ENCODE measurements around the gene TCF20. TPM values are rescaled to one million over a fixed set of nuclear protein-coding genes. Genes with fewer than 3 reads are reported as not detected.

Gene TCF20
- polyA plus RNA-seq, 2 donors = 14.5 to 15.0 TPM

DNA sequence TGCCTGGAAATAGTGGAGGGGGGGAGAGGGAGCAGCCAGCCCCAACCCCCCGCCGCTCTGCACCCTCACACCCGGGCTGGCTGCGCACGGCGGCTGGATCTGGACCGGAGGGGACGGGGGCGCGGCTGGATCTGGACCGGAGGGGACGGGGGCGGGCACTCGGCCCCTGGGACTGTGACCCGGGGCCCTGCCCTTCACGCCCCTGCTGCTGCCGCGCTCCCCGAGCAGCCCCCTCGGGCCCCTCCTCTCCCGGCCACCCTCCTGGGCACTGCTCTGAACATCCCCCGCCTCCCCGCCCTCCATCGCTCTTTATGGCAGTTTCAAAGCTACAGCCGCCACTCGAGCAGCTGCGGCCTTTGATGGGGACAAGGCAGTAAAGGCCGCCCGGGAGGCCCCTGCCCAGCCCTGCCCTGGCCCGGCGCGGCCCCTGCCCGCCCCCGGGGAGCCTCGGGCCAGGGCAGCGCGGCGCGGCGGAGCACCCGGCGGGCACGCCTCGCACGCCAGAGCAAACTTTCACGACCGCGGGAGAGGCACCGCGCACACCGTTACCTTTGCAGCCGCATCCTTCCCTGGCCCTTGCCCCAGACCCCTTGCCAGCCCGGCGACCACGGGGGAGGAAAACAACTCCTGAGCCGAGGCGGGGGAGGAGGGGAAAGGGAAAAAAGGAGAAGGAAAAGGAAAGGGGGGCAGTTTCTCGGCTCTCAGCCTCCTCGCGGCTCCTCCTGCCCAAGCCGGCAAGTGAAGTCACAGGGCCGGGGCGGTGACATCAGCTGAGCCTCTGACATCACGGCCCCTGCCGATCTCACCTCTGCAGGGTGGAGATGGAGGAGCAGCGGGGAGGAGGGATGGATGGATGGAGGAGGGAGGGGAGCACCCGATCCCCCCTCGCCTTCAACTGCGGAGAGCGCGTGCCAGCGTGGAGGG, 13.1 kb upstream of the TCF20 start:
- H3K27me3 ChIP-seq (ENCODE audit: control insufficient read depth in 1 of 2, insufficient read depth in 2 of 2, low read length in 2 of 2) = peaks cover 0 to 4% of the 10 kb centered on the region in 2 donors
- WGBS, 2 donors = 4 to 6% methylated on average over 55 to 72 of the region's 72 CpGs
- no peak overlapping the region for H3K27ac ChIP-seq (ENCODE audit: low read depth in 2 of 2, low read length in 1 of 2)
- H3K9me3 ChIP-seq (ENCODE audit: control insufficient read depth in 2 of 2, insufficient read depth in 1 of 2, low read depth in 1 of 2, low read length in 1 of 2) = no peaks in the 10 kb centered on the region
- H3K4me3 ChIP-seq (ENCODE audit: low read depth in 1 of 2, low read length in 2 of 2) = peak overlapping the region; percentile 32 to 38
- peaks cover 5 to 17% of the 10 kb centered on the region in 2 donors for H3K4me1 ChIP-seq (ENCODE audit: control insufficient read depth in 2 of 2, insufficient read depth in 2 of 2, low read length in 1 of 2)
- no peaks in the 10 kb centered on the region for H3K36me3 ChIP-seq (ENCODE audit: control insufficient read depth in 2 of 2, insufficient read depth in 2 of 2, low read length in 1 of 2)

DNA sequence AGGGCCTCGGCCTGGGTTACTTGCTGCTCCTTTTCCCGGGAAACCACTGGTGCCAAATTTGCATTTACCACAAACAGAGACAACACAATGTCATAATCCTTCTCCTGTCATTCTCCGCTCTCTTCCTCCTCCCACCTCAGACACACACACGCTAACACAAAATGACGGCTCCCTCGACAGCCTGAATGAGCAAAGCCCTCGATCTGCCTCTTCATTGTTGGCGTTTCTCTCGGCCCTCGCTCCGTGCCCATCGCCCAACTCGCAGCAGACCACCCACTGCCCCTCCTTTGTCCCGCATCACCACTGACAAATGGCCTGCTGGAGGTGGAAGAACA, 12.5 kb upstream of the TCF20 start:
- Histone ChIP-seq H3K4me1 (ENCODE audit: control insufficient read depth in 2 of 2, insufficient read depth in 2 of 2, low read length in 1 of 2) (peaks cover 5 to 17% of the 10 kb centered on the region in 2 donors), H3K27me3 (ENCODE audit: control insufficient read depth in 1 of 2, insufficient read depth in 2 of 2, low read length in 2 of 2) (peaks cover 0 to 4% of the 10 kb centered on the region in 2 donors), H3K9me3 (ENCODE audit: control insufficient read depth in 2 of 2, insufficient read depth in 1 of 2, low read depth in 1 of 2, low read length in 1 of 2) (no peaks in the 10 kb centered on the region), H3K27ac (ENCODE audit: low read depth in 2 of 2, low read length in 1 of 2) (no peak overlapping the region), H3K36me3 (ENCODE audit: control insufficient read depth in 2 of 2, insufficient read depth in 2 of 2, low read length in 1 of 2) (no peaks in the 10 kb centered on the region), H3K4me3 (ENCODE audit: low read depth in 1 of 2, low read length in 2 of 2) (peak overlapping the region; percentile 16 to 38)
- 17 to 22% methylated on average over 14 of the region's 14 CpGs for WGBS, 2 donors

DNA sequence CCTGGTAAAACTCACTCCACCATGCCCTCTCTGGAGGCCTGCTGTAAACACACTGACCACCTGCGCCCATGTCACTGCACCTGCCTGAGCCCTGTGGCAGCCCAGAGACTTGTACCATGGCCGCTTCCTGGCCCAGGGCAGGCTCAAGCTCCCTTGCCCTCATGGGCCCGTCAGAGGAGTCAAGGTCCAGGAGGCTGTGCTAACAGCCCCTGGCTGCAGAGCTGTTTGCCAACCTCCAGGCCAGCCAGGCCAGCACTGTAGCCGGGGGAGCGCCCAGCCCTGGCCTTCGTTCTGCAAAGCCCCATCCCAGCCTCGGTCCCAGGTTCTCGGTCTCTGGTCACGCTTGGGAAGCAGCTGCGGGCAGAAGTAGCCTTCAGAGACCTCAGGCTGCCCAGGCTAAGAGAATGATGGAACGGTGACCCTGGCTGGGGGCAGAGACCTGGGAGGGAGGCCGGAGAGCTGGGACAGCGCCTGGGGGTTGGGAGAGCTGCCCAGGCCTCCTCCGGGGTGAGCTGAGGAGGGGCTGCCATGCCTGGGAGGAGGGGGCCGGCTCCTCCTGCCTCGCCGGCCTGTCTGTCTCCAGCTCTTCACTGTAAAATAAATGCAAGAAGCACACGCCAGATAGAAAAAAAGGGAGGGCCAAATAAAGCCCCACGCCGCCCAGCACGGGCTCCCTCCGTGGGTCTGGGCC, 11.9 kb upstream of the TCF20 start:
- Histone ChIP-seq H3K9me3 (ENCODE audit: control insufficient read depth in 2 of 2, insufficient read depth in 1 of 2, low read depth in 1 of 2, low read length in 1 of 2) (no peaks in the 10 kb centered on the region), H3K4me3 (ENCODE audit: low read depth in 1 of 2, low read length in 2 of 2) (no peak overlapping the region), H3K4me1 (ENCODE audit: control insufficient read depth in 2 of 2, insufficient read depth in 2 of 2, low read length in 1 of 2) (peaks cover 5 to 17% of the 10 kb centered on the region in 2 donors), H3K27me3 (ENCODE audit: control insufficient read depth in 1 of 2, insufficient read depth in 2 of 2, low read length in 2 of 2) (peaks cover 0 to 4% of the 10 kb centered on the region in 2 donors), H3K36me3 (ENCODE audit: control insufficient read depth in 2 of 2, insufficient read depth in 2 of 2, low read length in 1 of 2) (no peaks in the 10 kb centered on the region), H3K27ac (ENCODE audit: low read depth in 2 of 2, low read length in 1 of 2) (no peak overlapping the region)
- 51 to 62% methylated on average over 22 of the region's 22 CpGs for WGBS, 2 donors

DNA sequence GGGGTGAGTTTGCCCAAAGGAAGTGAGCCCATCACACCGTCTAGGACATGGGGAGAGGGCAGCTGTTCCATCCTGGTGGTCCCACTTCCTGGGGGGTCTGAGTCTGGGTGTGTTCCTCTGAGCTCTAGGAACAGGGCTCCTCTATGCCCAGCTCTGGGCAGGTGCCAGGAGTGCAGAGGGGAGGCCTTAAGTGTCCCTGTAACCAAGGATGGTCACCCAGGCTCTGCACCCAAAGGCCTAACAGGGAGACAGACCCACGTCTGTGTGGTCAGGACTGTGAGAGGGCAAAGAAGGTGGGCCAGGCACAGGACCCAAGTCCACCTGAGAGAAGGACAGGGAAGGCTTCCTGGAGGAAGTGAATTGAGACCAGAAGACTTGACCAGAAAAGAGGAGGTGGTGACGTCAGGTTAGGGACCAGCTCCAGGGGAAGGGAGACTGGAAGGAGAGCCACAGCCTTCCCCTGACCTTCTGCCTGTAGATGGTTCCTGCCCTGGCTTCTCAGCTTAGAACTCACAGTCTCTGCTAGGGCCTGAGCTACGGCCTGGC, 11.3 kb upstream of the TCF20 start:
- H3K4me1 ChIP-seq (ENCODE audit: control insufficient read depth in 2 of 2, insufficient read depth in 2 of 2, low read length in 1 of 2) = peaks cover 5 to 17% of the 10 kb centered on the region in 2 donors
- peaks cover 0 to 4% of the 10 kb centered on the region in 2 donors for H3K27me3 ChIP-seq (ENCODE audit: control insufficient read depth in 1 of 2, insufficient read depth in 2 of 2, low read length in 2 of 2)
- no peaks in the 10 kb centered on the region for H3K36me3 ChIP-seq (ENCODE audit: control insufficient read depth in 2 of 2, insufficient read depth in 2 of 2, low read length in 1 of 2)
- 79 to 87% methylated on average over 4 of the region's 4 CpGs for WGBS, 2 donors
- no peak overlapping the region for H3K27ac ChIP-seq (ENCODE audit: low read depth in 2 of 2, low read length in 1 of 2)
- no peaks in the 10 kb centered on the region for H3K9me3 ChIP-seq (ENCODE audit: control insufficient read depth in 2 of 2, insufficient read depth in 1 of 2, low read depth in 1 of 2, low read length in 1 of 2)
- H3K4me3 ChIP-seq (ENCODE audit: low read depth in 1 of 2, low read length in 2 of 2) = no peak overlapping the region

DNA sequence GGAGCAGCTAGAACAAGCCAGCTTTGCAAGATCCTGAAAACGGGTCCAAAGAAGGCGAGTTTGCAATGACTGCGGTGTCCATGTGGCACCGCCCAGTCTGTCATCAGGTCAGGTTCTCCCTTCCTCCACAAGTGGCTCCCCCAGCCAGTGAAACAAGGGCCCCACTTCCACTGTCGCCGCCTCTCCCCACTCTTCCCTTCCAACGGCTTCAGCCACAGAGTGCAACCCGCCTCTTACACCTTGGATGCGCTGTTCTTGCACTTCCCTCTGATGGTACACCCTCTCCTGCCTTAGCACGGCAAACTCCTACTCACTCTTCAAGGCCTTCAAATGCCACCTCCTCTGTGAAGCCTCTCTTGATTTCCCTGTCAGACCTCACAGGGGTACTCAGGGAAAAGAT, 10.8 kb upstream of the TCF20 start:
- no peak overlapping the region for H3K27ac ChIP-seq (ENCODE audit: low read depth in 2 of 2, low read length in 1 of 2)
- no peaks in the 10 kb centered on the region for H3K36me3 ChIP-seq (ENCODE audit: control insufficient read depth in 2 of 2, insufficient read depth in 2 of 2, low read length in 1 of 2)
- H3K27me3 ChIP-seq (ENCODE audit: control insufficient read depth in 1 of 2, insufficient read depth in 2 of 2, low read length in 2 of 2) = peaks cover 0 to 4% of the 10 kb centered on the region in 2 donors
- 82 to 94% methylated on average over 10 of the region's 10 CpGs for WGBS, 2 donors
- H3K4me1 ChIP-seq (ENCODE audit: control insufficient read depth in 2 of 2, insufficient read depth in 2 of 2, low read length in 1 of 2) = peaks cover 5 to 17% of the 10 kb centered on the region in 2 donors
- H3K9me3 ChIP-seq (ENCODE audit: control insufficient read depth in 2 of 2, insufficient read depth in 1 of 2, low read depth in 1 of 2, low read length in 1 of 2) = no peaks in the 10 kb centered on the region
- no peak overlapping the region for H3K4me3 ChIP-seq (ENCODE audit: low read depth in 1 of 2, low read length in 2 of 2)

DNA sequence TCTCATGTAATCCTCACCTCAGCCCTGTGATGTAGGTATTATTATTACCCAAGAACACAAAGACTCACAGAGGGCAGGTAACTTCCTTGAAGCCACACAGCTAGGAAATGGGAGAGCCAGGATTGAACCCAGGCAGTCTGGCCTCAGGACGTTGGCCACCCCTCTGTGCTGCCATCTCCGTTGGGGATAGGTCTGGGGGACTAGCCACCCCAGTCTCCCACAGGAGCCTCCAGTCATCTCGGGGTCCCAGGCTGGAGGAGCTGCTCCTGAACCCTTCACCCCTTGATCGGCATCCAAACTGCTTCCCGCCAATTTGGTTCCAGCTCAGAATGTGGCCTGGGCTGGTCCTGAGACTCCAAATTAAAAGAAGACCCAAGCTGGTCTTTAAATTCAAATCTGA, 10.4 kb upstream of the TCF20 start:
- Histone ChIP-seq H3K4me3 (ENCODE audit: low read depth in 1 of 2, low read length in 2 of 2) (no peak overlapping the region), H3K4me1 (ENCODE audit: control insufficient read depth in 2 of 2, insufficient read depth in 2 of 2, low read length in 1 of 2) (peaks cover 5 to 17% of the 10 kb centered on the region in 2 donors)
- WGBS, 2 donors = 75 to 84% methylated on average over 5 of the region's 5 CpGs

DNA sequence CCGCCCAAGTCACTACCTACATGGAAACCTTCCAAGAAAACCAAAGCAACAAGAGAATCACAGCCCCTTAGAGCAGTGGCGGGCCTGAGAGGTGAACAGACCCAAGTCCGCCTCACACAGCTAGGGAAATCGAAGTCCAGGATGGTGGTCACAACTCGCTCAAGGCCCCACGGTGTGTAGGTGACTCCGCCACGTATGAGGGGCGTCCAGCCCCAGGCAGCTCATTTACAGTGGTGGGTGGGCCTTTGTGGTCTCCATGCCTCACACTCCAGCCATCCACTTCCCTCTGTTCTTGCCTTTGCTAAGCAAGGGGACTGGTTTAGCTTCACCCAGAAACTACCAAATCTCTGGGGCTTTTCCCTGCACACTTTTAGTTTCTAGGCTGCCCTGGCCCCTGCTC, 9.7 kb upstream of the TCF20 start:
- Histone ChIP-seq H3K4me3 (ENCODE audit: low read depth in 1 of 2, low read length in 2 of 2) (no peak overlapping the region), H3K4me1 (ENCODE audit: control insufficient read depth in 2 of 2, insufficient read depth in 2 of 2, low read length in 1 of 2) (peaks cover 5 to 15% of the 10 kb centered on the region in 2 donors), H3K36me3 (ENCODE audit: control insufficient read depth in 2 of 2, insufficient read depth in 2 of 2, low read length in 1 of 2) (no peaks in the 10 kb centered on the region), H3K27ac (ENCODE audit: low read depth in 2 of 2, low read length in 1 of 2) (no peak overlapping the region), H3K27me3 (ENCODE audit: control insufficient read depth in 1 of 2, insufficient read depth in 2 of 2, low read length in 2 of 2) (peaks cover 0 to 4% of the 10 kb centered on the region in 2 donors), H3K9me3 (ENCODE audit: control insufficient read depth in 2 of 2, insufficient read depth in 1 of 2, low read depth in 1 of 2, low read length in 1 of 2) (no peaks in the 10 kb centered on the region)
- WGBS, 2 donors = 92 to 95% methylated on average over 6 to 9 of the region's 9 CpGs

More for the DNA sequence above, 10.4 kb upstream of the TCF20 start:
- no peaks in the 10 kb centered on the region for H3K9me3 ChIP-seq (ENCODE audit: control insufficient read depth in 2 of 2, insufficient read depth in 1 of 2, low read depth in 1 of 2, low read length in 1 of 2)
- peaks cover 0 to 4% of the 10 kb centered on the region in 2 donors for H3K27me3 ChIP-seq (ENCODE audit: control insufficient read depth in 1 of 2, insufficient read depth in 2 of 2, low read length in 2 of 2)
- no peaks in the 10 kb centered on the region for H3K36me3 ChIP-seq (ENCODE audit: control insufficient read depth in 2 of 2, insufficient read depth in 2 of 2, low read length in 1 of 2)
- no peak overlapping the region for H3K27ac ChIP-seq (ENCODE audit: low read depth in 2 of 2, low read length in 1 of 2)

DNA sequence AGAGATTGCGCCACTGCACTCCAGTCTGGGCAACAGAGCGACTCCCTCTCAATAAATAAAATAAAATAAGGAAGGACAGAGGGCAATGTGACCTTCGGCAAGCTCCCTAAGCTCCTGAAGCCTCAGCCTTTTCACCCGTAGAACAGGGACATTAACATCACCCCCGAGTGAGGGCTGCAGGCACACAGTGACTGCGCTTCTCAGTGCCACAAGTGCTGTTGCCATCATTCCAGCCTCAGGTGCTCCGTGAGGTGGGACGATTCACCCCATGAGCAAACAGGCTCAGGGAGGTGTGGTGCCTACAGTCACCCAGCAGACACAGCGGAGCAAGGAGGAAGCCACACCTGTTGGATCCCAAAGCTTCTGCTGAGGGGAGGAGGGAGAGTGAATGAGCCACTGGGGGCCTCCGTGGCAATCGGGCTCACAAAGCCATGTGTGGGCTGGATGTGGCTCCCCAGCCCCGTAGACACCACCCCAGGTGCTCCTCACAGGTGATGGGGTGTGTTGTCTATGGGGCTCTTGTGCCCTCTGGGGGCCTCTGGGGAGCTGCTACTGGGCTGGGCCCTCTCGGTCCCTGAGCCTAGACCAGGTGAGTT, 9.1 kb upstream of the TCF20 start:
- no peak overlapping the region for H3K4me3 ChIP-seq (ENCODE audit: low read depth in 1 of 2, low read length in 2 of 2)
- no peak overlapping the region for H3K27ac ChIP-seq (ENCODE audit: low read depth in 2 of 2, low read length in 1 of 2)
- 74 to 76% methylated on average over 13 of the region's 13 CpGs for WGBS, 2 donors

DNA sequence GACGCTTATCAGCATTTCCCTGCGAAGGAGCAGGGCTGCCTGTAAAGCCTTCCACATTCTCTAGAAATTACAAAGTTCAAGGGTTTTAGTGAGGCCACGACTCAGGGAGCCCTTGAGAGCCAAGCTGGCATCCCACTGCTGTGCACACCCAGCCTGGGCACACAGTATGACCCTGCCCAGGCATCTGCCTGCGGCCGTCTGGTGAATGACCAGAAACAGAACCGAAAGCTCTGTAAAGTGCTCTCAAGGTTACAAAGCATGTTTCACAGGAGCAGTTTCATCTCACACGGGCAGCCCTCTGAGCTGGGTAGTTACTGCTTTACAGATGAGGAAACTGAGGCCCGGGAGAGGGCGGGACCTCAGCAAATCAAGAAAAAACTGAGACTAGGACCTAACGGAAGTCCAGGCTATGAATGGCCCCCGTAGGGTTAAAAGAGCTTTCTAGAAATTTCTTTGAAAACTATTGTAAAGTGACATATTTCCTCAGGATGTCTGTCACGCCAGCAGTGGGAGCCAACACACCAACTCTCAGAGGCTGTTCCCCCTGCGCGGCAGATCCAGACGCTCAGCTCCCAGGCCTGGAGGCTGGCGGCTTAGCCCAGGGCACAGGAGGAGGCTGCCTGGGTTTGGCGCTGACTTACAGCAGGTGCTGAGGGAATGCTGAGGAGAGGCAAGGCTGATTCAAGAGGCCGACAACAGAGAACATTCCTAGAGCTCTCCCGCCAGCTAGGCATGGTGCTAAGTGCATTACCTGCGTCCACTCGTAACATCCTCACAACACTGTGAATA, 7.7 kb upstream of the TCF20 start:
- Histone ChIP-seq H3K9me3 (ENCODE audit: control insufficient read depth in 2 of 2, insufficient read depth in 1 of 2, low read depth in 1 of 2, low read length in 1 of 2) (no peaks in the 10 kb centered on the region), H3K4me1 (ENCODE audit: control insufficient read depth in 2 of 2, insufficient read depth in 2 of 2, low read length in 1 of 2) (peaks cover 0 to 8% of the 10 kb centered on the region in 2 donors), H3K36me3 (ENCODE audit: control insufficient read depth in 2 of 2, insufficient read depth in 2 of 2, low read length in 1 of 2) (no peaks in the 10 kb centered on the region), H3K27me3 (ENCODE audit: control insufficient read depth in 1 of 2, insufficient read depth in 2 of 2, low read length in 2 of 2) (peaks cover 0 to 1% of the 10 kb centered on the region in 2 donors), H3K27ac (ENCODE audit: low read depth in 2 of 2, low read length in 1 of 2) (no peak overlapping the region), H3K4me3 (ENCODE audit: low read depth in 1 of 2, low read length in 2 of 2) (no peak overlapping the region)
- 61 to 65% methylated on average over 21 of the region's 21 CpGs for WGBS, 2 donors

More for the DNA sequence above, 9.1 kb upstream of the TCF20 start:
- Histone ChIP-seq H3K36me3 (ENCODE audit: control insufficient read depth in 2 of 2, insufficient read depth in 2 of 2, low read length in 1 of 2) (no peaks in the 10 kb centered on the region), H3K4me1 (ENCODE audit: control insufficient read depth in 2 of 2, insufficient read depth in 2 of 2, low read length in 1 of 2) (peaks cover 5 to 15% of the 10 kb centered on the region in 2 donors), H3K9me3 (ENCODE audit: control insufficient read depth in 2 of 2, insufficient read depth in 1 of 2, low read depth in 1 of 2, low read length in 1 of 2) (no peaks in the 10 kb centered on the region), H3K27me3 (ENCODE audit: control insufficient read depth in 1 of 2, insufficient read depth in 2 of 2, low read length in 2 of 2) (peaks cover 0 to 4% of the 10 kb centered on the region in 2 donors)
